Smooth muscle cell of the pulmonary artery (primary cell): Measurements from ENCODE around the gene TOMM40. TPM values are rescaled to one million over a fixed set of nuclear protein-coding genes. Genes with fewer than 3 reads are reported as not detected.

Experiments used
- total RNA-seq: library from RNA; depleted of rRNA; stranded (reverse); fragments of >200 nt; gene quantifications from 2 replicates; pipeline ENCODE4 v1.2.3, GENCODE V29; 2014

The TOMM40 gene
- 32.3 and 45.9 TPM in 2 replicates for total RNA-seq

GRCh38 chr19:44891016-44891882 is at the start of gene TOMM40:
TOMM40 (plus strand) TSS chr19:44891254; CDS start chr19:44891416, 162 bp downstream.

GRCh38 chr19:44845612-44846454 is 45.2 kb upstream of the TOMM40 start, which contains the start of gene NECTIN2:
NECTIN2 (plus strand) TSS chr19:44846297; CDS start chr19:44846526, 229 bp downstream.

DNA sequence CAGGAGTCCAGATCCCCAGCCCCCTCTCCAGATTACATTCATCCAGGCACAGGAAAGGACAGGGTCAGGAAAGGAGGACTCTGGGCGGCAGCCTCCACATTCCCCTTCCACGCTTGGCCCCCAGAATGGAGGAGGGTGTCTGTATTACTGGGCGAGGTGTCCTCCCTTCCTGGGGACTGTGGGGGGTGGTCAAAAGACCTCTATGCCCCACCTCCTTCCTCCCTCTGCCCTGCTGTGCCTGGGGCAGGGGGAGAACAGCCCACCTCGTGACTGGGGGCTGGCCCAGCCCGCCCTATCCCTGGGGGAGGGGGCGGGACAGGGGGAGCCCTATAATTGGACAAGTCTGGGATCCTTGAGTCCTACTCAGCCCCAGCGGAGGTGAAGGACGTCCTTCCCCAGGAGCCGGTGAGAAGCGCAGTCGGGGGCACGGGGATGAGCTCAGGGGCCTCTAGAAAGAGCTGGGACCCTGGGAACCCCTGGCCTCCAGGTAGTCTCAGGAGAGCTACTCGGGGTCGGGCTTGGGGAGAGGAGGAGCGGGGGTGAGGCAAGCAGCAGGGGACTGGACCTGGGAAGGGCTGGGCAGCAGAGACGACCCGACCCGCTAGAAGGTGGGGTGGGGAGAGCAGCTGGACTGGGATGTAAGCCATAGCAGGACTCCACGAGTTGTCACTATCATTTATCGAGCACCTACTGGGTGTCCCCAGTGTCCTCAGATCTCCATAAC is 14.5 kb downstream of the TOMM40 start, which contains the start of gene APOE:
TSS of gene APOE (plus strand) at position 360 of the 724 bp plus-strand sequence. CDS start 829 bp downstream, outside the sequence.

GRCh38 chr19:44914433-44915206 is 23.6 kb downstream of the TOMM40 start, which contains the start of gene APOC1:
APOC1 (plus strand) TSS chr19:44914608; CDS start chr19:44914892, 284 bp downstream.

GRCh38 chr19:44942067-44942571 is 51.1 kb downstream of the TOMM40 start, which contains the start of gene APOC4:
APOC4 (plus strand) TSS chr19:44942237; CDS start chr19:44942278, 41 bp downstream.

Other genes starting within 250 kb of the TOMM40 start
- 87.3 and 136 TPM in 2 replicates for gene PVR, start 247.3 kb upstream of the TOMM40 start, total RNA-seq
- gene CEACAM19, start 219.8 kb upstream of the TOMM40 start, total RNA-seq: 3.8 and 5.6 TPM in 2 replicates
- not detected in 2 replicates for gene CEACAM16, start 192.1 kb upstream of the TOMM40 start, total RNA-seq
- gene BCL3, start 142.5 kb upstream of the TOMM40 start, total RNA-seq: 17.3 and 18.8 TPM in 2 replicates
- 0.07 TPM in 1 of 2 replicates, not detected in the other for gene CBLC, start 113.4 kb upstream of the TOMM40 start, total RNA-seq
- 25.3 and 34.6 TPM in 2 replicates for gene BCAM, start 82.2 kb upstream of the TOMM40 start, total RNA-seq
- gene NECTIN2, start 45.0 kb upstream of the TOMM40 start, total RNA-seq: 85.9 and 97.6 TPM in 2 replicates
- gene APOE, start 14.5 kb downstream of the TOMM40 start, total RNA-seq: 2.0 and 165 TPM in 2 replicates
- 2.4 TPM in 1 of 2 replicates, not detected in the other for gene APOC1, start 23.4 kb downstream of the TOMM40 start, total RNA-seq
- not detected in 2 replicates for gene APOC4, start 51.0 kb downstream of the TOMM40 start, total RNA-seq
- gene APOC2, start 54.8 kb downstream of the TOMM40 start, total RNA-seq: not detected in 2 replicates
- gene CLPTM1, start 64.1 kb downstream of the TOMM40 start, total RNA-seq: 52.5 and 95.7 TPM in 2 replicates
- gene RELB, start 110.2 kb downstream of the TOMM40 start, total RNA-seq: 6.1 and 16.4 TPM in 2 replicates
- gene CLASRP, start 147.8 kb downstream of the TOMM40 start, total RNA-seq: 14.0 and 18.0 TPM in 2 replicates
- gene ZNF296, start 185.2 kb downstream of the TOMM40 start, total RNA-seq: 0.07 and 0.17 TPM in 2 replicates
- gene GEMIN7, start 188.0 kb downstream of the TOMM40 start, total RNA-seq: 11.5 and 21.7 TPM in 2 replicates
- 28.2 and 30.7 TPM in 2 replicates for gene PPP1R37, start 201.9 kb downstream of the TOMM40 start, total RNA-seq